ENCODE data around the gene AOPEP.
"Not testable (repeated sequence)": the region's sequence is repeated elsewhere in the genome, so short reads cannot be mapped to it uniquely, and the experiment has no call there.

Gene AOPEP

GRCh38 chr9:95012902-95013301, 286.4 kb downstream of the AOPEP start:
- no peak for DNase-seq (ENCODE audit: extremely low read depth, low read depth)
- no peak for TF ChIP-seq CTCF (IDR thresholded peaks at IDR 0.05; ENCODE audit: low read depth, low read length)

GRCh38 chr9:95014917-95015316, 288.4 kb downstream of the AOPEP start:
- no peak for DNase-seq (ENCODE audit: extremely low read depth, low read depth)
- no peak for TF ChIP-seq CTCF (IDR thresholded peaks at IDR 0.05; ENCODE audit: low read depth, low read length)

- TF ChIP-seq CTCF (IDR thresholded peaks at IDR 0.05; ENCODE audit: low read depth, low read length), result no peak
Observed at GRCh38 chr9:95015569-95015968, 289.1 kb downstream of the AOPEP start.

GRCh38 chr9:95017062-95017461, 290.6 kb downstream of the AOPEP start:
- TF ChIP-seq CTCF (IDR thresholded peaks at IDR 0.05; ENCODE audit: low read depth, low read length), result no peak
- no peak for DNase-seq (ENCODE audit: extremely low read depth, low read depth)

More at GRCh38 chr9:95015569-95015968, 289.1 kb downstream of the AOPEP start:
- no peak for DNase-seq (ENCODE audit: extremely low read depth, low read depth)

GRCh38 chr9:95017661-95018060, 291.2 kb downstream of the AOPEP start:
- DNase-seq (ENCODE audit: extremely low read depth, low read depth), result no peak
- TF ChIP-seq CTCF (IDR thresholded peaks at IDR 0.05; ENCODE audit: low read depth, low read length), result no peak

GRCh38 chr9:95018099-95018936, 291.8 kb downstream of the AOPEP start:
- DNase-seq (ENCODE audit: extremely low read depth, low read depth), result peak; percentile 71
- no peak for TF ChIP-seq CTCF (IDR thresholded peaks at IDR 0.05; ENCODE audit: low read depth, low read length)

- not testable (repeated sequence) for DNase-seq (ENCODE audit: extremely low read depth, low read depth)
Observed at GRCh38 chr9:95020644-95021043, 294.1 kb downstream of the AOPEP start.
